ENCODE data around the gene LDLRAD2. TPM values are rescaled to one million over a fixed set of nuclear protein-coding genes. Genes with fewer than 3 reads are reported as not detected.

LDLRAD2 gene
- total and polyA plus RNA-seq, 9 of the 15 experiments (the other 6 are each of a cell fraction or from before 2014, with no cell fraction given) = 0.45 to 0.48 TPM; not detected in 7

GRCh38 chr1:21764615-21765423 lies 47.2 kb upstream of the LDLRAD2 start (continued):
- TF ChIP-seq, protein P1, sequence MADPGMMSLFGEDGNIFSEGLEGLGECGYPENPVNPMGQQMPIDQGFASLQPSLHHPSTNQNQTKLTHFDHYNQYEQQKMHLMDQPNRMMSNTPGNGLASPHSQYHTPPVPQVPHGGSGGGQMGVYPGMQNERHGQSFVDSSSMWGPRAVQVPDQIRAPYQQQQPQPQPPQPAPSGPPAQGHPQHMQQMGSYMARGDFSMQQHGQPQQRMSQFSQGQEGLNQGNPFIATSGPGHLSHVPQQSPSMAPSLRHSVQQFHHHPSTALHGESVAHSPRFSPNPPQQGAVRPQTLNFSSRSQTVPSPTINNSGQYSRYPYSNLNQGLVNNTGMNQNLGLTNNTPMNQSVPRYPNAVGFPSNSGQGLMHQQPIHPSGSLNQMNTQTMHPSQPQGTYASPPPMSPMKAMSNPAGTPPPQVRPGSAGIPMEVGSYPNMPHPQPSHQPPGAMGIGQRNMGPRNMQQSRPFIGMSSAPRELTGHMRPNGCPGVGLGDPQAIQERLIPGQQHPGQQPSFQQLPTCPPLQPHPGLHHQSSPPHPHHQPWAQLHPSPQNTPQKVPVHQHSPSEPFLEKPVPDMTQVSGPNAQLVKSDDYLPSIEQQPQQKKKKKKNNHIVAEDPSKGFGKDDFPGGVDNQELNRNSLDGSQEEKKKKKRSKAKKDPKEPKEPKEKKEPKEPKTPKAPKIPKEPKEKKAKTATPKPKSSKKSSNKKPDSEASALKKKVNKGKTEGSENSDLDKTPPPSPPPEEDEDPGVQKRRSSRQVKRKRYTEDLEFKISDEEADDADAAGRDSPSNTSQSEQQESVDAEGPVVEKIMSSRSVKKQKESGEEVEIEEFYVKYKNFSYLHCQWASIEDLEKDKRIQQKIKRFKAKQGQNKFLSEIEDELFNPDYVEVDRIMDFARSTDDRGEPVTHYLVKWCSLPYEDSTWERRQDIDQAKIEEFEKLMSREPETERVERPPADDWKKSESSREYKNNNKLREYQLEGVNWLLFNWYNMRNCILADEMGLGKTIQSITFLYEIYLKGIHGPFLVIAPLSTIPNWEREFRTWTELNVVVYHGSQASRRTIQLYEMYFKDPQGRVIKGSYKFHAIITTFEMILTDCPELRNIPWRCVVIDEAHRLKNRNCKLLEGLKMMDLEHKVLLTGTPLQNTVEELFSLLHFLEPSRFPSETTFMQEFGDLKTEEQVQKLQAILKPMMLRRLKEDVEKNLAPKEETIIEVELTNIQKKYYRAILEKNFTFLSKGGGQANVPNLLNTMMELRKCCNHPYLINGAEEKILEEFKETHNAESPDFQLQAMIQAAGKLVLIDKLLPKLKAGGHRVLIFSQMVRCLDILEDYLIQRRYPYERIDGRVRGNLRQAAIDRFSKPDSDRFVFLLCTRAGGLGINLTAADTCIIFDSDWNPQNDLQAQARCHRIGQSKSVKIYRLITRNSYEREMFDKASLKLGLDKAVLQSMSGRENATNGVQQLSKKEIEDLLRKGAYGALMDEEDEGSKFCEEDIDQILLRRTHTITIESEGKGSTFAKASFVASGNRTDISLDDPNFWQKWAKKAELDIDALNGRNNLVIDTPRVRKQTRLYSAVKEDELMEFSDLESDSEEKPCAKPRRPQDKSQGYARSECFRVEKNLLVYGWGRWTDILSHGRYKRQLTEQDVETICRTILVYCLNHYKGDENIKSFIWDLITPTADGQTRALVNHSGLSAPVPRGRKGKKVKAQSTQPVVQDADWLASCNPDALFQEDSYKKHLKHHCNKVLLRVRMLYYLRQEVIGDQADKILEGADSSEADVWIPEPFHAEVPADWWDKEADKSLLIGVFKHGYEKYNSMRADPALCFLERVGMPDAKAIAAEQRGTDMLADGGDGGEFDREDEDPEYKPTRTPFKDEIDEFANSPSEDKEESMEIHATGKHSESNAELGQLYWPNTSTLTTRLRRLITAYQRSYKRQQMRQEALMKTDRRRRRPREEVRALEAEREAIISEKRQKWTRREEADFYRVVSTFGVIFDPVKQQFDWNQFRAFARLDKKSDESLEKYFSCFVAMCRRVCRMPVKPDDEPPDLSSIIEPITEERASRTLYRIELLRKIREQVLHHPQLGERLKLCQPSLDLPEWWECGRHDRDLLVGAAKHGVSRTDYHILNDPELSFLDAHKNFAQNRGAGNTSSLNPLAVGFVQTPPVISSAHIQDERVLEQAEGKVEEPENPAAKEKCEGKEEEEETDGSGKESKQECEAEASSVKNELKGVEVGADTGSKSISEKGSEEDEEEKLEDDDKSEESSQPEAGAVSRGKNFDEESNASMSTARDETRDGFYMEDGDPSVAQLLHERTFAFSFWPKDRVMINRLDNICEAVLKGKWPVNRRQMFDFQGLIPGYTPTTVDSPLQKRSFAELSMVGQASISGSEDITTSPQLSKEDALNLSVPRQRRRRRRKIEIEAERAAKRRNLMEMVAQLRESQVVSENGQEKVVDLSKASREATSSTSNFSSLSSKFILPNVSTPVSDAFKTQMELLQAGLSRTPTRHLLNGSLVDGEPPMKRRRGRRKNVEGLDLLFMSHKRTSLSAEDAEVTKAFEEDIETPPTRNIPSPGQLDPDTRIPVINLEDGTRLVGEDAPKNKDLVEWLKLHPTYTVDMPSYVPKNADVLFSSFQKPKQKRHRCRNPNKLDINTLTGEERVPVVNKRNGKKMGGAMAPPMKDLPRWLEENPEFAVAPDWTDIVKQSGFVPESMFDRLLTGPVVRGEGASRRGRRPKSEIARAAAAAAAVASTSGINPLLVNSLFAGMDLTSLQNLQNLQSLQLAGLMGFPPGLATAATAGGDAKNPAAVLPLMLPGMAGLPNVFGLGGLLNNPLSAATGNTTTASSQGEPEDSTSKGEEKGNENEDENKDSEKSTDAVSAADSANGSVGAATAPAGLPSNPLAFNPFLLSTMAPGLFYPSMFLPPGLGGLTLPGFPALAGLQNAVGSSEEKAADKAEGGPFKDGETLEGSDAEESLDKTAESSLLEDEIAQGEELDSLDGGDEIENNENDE (IDR thresholded peaks at IDR 0.05; ENCODE audit: low read depth, low read length) = no peak
- TF ChIP-seq NUFIP1 (IDR thresholded peaks at IDR 0.05; ENCODE audit: partially characterized antibody) = no peak
- TF ChIP-seq SRSF9 (IDR thresholded peaks at IDR 0.05; ENCODE audit: borderline replicate concordance, low read depth, low read length) = no peak
- no peak for TF ChIP-seq NBN (IDR thresholded peaks at IDR 0.05; ENCODE audit: low read depth)
- TF ChIP-seq NFYB (IDR thresholded peaks at IDR 0.05; ENCODE audit: extremely low read depth, insufficient read length) = peak; percentile 16
- no peak for TF ChIP-seq ZNF124 (CRISPR knock-in tag; IDR thresholded peaks at IDR 0.05)
- TF ChIP-seq, protein P2, sequence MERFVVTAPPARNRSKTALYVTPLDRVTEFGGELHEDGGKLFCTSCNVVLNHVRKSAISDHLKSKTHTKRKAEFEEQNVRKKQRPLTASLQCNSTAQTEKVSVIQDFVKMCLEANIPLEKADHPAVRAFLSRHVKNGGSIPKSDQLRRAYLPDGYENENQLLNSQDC (CRISPR knock-in tag; IDR thresholded peaks at IDR 0.05) = no peak
- no peak for TF ChIP-seq XRCC4 (IDR thresholded peaks at IDR 0.05; ENCODE audit: extremely low read depth, insufficient read depth, insufficient read length)
- no peak for TF ChIP-seq ZNF232 (CRISPR knock-in tag; IDR thresholded peaks at IDR 0.05)
- TF ChIP-seq, protein P3, sequence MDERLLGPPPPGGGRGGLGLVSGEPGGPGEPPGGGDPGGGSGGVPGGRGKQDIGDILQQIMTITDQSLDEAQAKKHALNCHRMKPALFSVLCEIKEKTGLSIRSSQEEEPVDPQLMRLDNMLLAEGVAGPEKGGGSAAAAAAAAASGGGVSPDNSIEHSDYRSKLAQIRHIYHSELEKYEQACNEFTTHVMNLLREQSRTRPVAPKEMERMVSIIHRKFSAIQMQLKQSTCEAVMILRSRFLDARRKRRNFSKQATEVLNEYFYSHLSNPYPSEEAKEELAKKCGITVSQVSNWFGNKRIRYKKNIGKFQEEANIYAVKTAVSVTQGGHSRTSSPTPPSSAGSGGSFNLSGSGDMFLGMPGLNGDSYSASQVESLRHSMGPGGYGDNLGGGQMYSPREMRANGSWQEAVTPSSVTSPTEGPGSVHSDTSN (CRISPR knock-in tag; IDR thresholded peaks at IDR 0.05; ENCODE audit: low read depth) = no peak
- TF ChIP-seq, protein P3 (tag; conservative IDR thresholded peaks at IDR 0.05; ENCODE audit: low read depth) = peak; percentile 93
- TF ChIP-seq STAT5A (IDR thresholded peaks at IDR 0.05; ENCODE audit: borderline replicate concordance, low read length) = no peak
- TF ChIP-seq ELF2 (CRISPR knock-in tag; IDR thresholded peaks at IDR 0.05) = no peak
- no peak for TF ChIP-seq CCAR2 (IDR thresholded peaks at IDR 0.05; ENCODE audit: low read depth, low read length)

All from K562 (cell line).